Measurements from ENCODE around the gene GALNT15.

The GALNT15 gene

GRCh38 chr3:16168211-16168610 lies 6.3 kb upstream of the GALNT15 start:
- no peak for DNase-seq (ENCODE audit: low read depth, low spot score)

GRCh38 chr3:16171009-16171408 lies 3.5 kb upstream of the GALNT15 start:
- DNase-seq (ENCODE audit: low read depth, low spot score): no peak

- no peak for DNase-seq (ENCODE audit: low read depth, low spot score)
Observed at GRCh38 chr3:16171825-16172224, 2.7 kb upstream of the GALNT15 start.

- DNase-seq (ENCODE audit: low read depth, low spot score): no peak
Observed at GRCh38 chr3:16173283-16174025, 1.0 kb upstream of the GALNT15 start.

GRCh38 chr3:16174026-16174355 lies 489 bp upstream of the GALNT15 start:
- DNase-seq (ENCODE audit: low read depth, low spot score): peak; percentile 53

- DNase-seq (ENCODE audit: low read depth, low spot score): no peak
Observed at GRCh38 chr3:16174976-16175901, 759 bp downstream of the GALNT15 start.

- DNase-seq (ENCODE audit: low read depth, low spot score): no peak
Observed at GRCh38 chr3:16176391-16177030, 2.0 kb downstream of the GALNT15 start.

GRCh38 chr3:16177382-16177781 lies 2.9 kb downstream of the GALNT15 start:
- no peak for DNase-seq (ENCODE audit: low read depth, low spot score)

GRCh38 chr3:16177962-16178627 lies 3.6 kb downstream of the GALNT15 start:
- DNase-seq (ENCODE audit: low read depth, low spot score): peak; percentile 97

GRCh38 chr3:16178628-16178988 lies 4.1 kb downstream of the GALNT15 start:
- no peak for DNase-seq (ENCODE audit: low read depth, low spot score)

GRCh38 chr3:16179261-16179660 lies 4.8 kb downstream of the GALNT15 start:
- DNase-seq (ENCODE audit: low read depth, low spot score): no peak

GRCh38 chr3:16179771-16180736 lies 5.6 kb downstream of the GALNT15 start:
- DNase-seq (ENCODE audit: low read depth, low spot score): peak; percentile 71

- DNase-seq (ENCODE audit: low read depth, low spot score): no peak
Observed at GRCh38 chr3:16180737-16181134, 6.3 kb downstream of the GALNT15 start.

- no peak for DNase-seq (ENCODE audit: low read depth, low spot score)
Observed at GRCh38 chr3:16181361-16181760, 6.9 kb downstream of the GALNT15 start.

- DNase-seq (ENCODE audit: low read depth, low spot score): no peak
Observed at GRCh38 chr3:16182183-16182582, 7.7 kb downstream of the GALNT15 start.

GRCh38 chr3:16182612-16183011 lies 8.1 kb downstream of the GALNT15 start:
- no peak for DNase-seq (ENCODE audit: low read depth, low spot score)

GRCh38 chr3:16183082-16183481 lies 8.6 kb downstream of the GALNT15 start:
- no peak for DNase-seq (ENCODE audit: low read depth, low spot score)

GRCh38 chr3:16183601-16184270 lies 9.3 kb downstream of the GALNT15 start:
- peak; percentile 74 for DNase-seq (ENCODE audit: low read depth, low spot score)

- DNase-seq (ENCODE audit: low read depth, low spot score): no peak
Observed at GRCh38 chr3:16186086-16186485, 11.6 kb downstream of the GALNT15 start.

- DNase-seq (ENCODE audit: low read depth, low spot score): no peak
Observed at GRCh38 chr3:16186565-16186964, 12.1 kb downstream of the GALNT15 start.
